ENCODE results near the gene TBC1D22A.

GRCh38 chr22:46976143-46976542 is 213.7 kb downstream of the TBC1D22A start:
- TF ChIP-seq CTCF (conservative IDR thresholded peaks at IDR 0.05; ENCODE audit: low read length) (no peak), EZH2phosphoT487 (IDR thresholded peaks at IDR 0.05; ENCODE audit: borderline replicate concordance, low read depth, low read length) (no peak)

Data from OCI-LY7 (cell line).